GM10266 (cell line): ENCODE data around the gene NUAK1.

Experiments
- DNase-seq: peaks from one replicate; pipeline ENCODE4 v3.0.0; 2012; ENCODE audit errors: extremely low spot score
- CTCF ChIP-seq: IDR thresholded peaks from 2 replicates; pipeline ENCODE4 v1.5.1; 2012; ENCODE audit warnings: mild to moderate bottlenecking, low read depth; ENCODE audit not compliant: control insufficient read depth, insufficient read depth; ENCODE audit errors: missing control alignments

Gene NUAK1

GRCh38 chr12:106141452-106141851 is 2.7 kb upstream of the NUAK1 start:
- no peak for TF ChIP-seq CTCF
- DNase-seq: no peak

GRCh38 chr12:106141003-106141402 is 2.2 kb upstream of the NUAK1 start:
- no peak for TF ChIP-seq CTCF
- DNase-seq: no peak

- no peak for TF ChIP-seq CTCF
Observed at GRCh38 chr12:106140223-106140986, 1.7 kb upstream of the NUAK1 start.

GRCh38 chr12:106139422-106140171 is 843 bp upstream of the NUAK1 start:
- no peak for TF ChIP-seq CTCF
- DNase-seq: no peak

More at GRCh38 chr12:106140223-106140986, 1.7 kb upstream of the NUAK1 start:
- no peak for DNase-seq

GRCh38 chr12:106138357-106138632 is 459 bp downstream of the NUAK1 start:
- TF ChIP-seq CTCF: no peak
- DNase-seq: no peak

- DNase-seq: no peak
- TF ChIP-seq CTCF: no peak
Observed at GRCh38 chr12:106137530-106138356, 1.0 kb downstream of the NUAK1 start.
